Measurements from ENCODE around the gene SGSH. TPM values are rescaled to one million over a fixed set of nuclear protein-coding genes. Genes with fewer than 3 reads are reported as not detected.

SGSH gene
- total RNA-seq, 1 donor from 2014 or later: 57.8 TPM

DNA sequence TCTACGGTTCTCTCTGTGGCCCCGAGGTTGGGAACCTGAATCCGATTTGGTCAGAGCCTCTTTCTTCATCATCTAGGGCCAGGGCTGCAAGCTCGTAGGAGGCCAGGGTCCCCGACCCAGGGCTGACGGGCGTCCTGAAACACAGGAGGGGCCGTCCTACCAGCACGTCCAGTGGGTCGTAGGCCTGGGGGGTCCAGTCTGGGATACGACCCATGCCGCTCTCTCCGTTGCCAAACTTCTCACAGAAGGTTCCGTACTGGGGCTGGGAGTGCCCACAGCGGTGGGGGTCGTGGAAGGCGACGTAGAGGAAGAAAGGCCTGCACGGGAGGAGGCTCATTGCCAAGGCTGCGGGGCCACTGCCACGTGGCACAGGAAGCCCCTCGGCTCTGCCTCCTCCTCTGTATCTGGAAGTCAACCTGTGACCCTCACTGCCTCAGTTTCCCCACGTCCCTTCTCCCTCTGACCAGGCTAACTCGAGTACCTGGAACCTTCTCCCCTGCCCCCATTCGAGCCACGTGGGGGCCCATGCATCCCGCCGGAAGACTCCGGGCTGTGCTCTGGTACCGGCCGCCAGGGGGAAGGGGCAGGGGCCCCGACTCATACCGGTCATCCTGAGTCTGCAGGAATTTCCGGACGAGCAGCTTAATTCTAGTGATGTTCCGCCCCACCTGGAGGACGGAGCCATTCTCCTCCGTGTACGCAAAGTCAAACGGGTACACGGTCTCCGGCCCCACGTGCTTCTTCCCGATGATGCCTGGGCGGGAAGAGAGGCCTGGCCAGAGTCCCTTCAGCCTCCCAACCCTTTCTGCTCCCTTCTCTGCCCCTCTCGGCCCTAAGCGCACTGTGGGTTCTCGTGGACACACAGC, 5.9 kb downstream of the SGSH start:
- H3K27ac ChIP-seq: no peak overlapping the region
- H3K9me3 ChIP-seq: no peaks in the 10 kb centered on the region
- H3K27me3 ChIP-seq (ENCODE audit: low read depth): no peaks in the 10 kb centered on the region
- ATAC-seq (no peak), DNase-seq (no peak)
- peaks cover 78% of the 10 kb centered on the region for H3K36me3 ChIP-seq
- intact Hi-C loops (cut with DNase I): no loop called here
- TF ChIP-seq, protein P1, sequence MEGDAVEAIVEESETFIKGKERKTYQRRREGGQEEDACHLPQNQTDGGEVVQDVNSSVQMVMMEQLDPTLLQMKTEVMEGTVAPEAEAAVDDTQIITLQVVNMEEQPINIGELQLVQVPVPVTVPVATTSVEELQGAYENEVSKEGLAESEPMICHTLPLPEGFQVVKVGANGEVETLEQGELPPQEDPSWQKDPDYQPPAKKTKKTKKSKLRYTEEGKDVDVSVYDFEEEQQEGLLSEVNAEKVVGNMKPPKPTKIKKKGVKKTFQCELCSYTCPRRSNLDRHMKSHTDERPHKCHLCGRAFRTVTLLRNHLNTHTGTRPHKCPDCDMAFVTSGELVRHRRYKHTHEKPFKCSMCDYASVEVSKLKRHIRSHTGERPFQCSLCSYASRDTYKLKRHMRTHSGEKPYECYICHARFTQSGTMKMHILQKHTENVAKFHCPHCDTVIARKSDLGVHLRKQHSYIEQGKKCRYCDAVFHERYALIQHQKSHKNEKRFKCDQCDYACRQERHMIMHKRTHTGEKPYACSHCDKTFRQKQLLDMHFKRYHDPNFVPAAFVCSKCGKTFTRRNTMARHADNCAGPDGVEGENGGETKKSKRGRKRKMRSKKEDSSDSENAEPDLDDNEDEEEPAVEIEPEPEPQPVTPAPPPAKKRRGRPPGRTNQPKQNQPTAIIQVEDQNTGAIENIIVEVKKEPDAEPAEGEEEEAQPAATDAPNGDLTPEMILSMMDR (IDR thresholded peaks at IDR 0.05): no peak
- H3K4me3 ChIP-seq: no peak overlapping the region
- peaks cover 19% of the 10 kb centered on the region for H3K4me1 ChIP-seq

DNA sequence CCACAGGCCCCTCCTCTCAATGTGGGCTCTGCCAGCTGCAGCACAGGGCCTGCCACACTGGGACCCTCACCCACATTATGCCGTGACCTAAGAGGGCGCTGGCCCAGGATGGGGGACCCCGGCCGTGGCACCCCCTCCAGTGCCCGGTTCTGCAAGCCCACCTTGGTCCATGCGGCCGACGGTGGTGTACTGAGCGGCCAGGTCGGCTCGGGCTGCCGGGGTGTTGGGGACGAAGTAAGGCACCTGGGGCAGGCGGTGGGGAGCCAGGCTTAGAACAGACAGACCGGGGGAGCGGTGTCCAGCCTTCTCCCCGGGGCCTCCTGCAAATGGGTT, 6.5 kb downstream of the SGSH start:
- Histone ChIP-seq H3K4me1 (peaks cover 13% of the 10 kb centered on the region), H3K27ac (no peak overlapping the region), H3K27me3 (ENCODE audit: low read depth) (no peaks in the 10 kb centered on the region), H3K4me3 (no peak overlapping the region), H3K9me3 (no peaks in the 10 kb centered on the region), H3K36me3 (peaks cover 85% of the 10 kb centered on the region)
- TF ChIP-seq, protein P1 (IDR thresholded peaks at IDR 0.05): no peak
- ATAC-seq: no peak
- no peak for DNase-seq
- intact Hi-C loops (cut with DNase I): no loop called here

DNA sequence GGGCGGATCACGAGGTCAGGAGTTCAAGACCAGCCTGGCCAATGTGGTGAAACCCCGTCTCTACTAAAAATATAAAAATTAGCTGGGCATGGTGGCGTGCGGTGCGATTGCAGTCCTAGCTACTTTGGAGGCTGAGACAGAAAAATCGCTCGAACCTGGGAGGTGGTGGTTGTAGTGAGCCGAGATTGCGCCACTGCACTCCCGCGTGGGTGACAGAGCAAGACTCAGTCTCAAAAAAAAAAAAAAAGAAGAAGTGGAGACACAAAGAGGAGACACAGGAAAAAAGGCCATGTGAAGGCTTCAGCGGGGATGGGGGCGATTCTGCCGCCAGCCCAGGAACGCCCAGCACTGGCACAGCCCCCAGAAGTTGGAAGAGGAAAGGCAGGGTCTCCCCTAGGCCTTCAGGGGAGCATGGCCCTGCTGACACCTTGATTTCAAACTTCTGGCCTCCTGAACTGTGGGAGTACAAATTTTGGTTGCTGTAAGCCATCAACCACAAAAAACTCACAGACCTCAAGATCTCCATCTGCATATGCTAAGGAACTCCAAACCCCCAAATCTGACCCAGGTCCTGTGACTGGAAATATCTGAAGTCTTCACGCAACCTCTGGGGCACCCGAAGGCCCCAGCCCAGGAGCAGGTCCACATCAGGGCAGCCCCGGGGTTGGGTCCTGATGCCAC, 7.0 kb downstream of the SGSH start:
- peaks cover 90% of the 10 kb centered on the region for H3K36me3 ChIP-seq
- no peaks in the 10 kb centered on the region for H3K9me3 ChIP-seq
- DNase-seq: peak; percentile 87
- intact Hi-C loops (cut with DNase I): no loop called here
- ATAC-seq: peak; percentile 9 to 43
- no peaks in the 10 kb centered on the region for H3K27me3 ChIP-seq (ENCODE audit: low read depth)
- H3K4me3 ChIP-seq: no peak overlapping the region
- no peak overlapping the region for H3K27ac ChIP-seq
- TF ChIP-seq, protein P1 (IDR thresholded peaks at IDR 0.05): no peak
- H3K4me1 ChIP-seq: peaks cover 8% of the 10 kb centered on the region

DNA sequence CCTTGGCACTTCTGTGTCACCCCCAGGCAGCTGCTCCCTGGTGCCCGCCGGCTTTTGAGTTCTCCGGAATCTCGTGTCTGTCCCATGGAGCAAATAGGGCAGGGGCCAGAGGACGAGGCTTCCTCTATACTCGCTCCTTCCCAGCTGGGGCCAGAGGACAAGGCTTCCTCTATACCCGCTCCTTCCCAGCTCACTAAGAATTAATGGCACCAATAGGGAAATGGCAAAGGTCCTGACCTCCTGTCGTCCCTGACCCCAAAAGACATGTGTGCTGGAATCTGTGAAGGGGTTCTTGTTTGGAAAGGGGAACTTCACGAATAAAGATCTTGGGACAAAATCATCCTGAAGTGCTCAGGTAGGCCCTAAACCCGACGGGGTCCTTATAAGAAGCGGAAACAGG, 7.6 kb downstream of the SGSH start:
- H3K4me3 ChIP-seq: no peak overlapping the region
- no peaks in the 10 kb centered on the region for H3K9me3 ChIP-seq
- DNase-seq: no peak
- no peaks in the 10 kb centered on the region for H3K27me3 ChIP-seq (ENCODE audit: low read depth)
- intact Hi-C loops (cut with DNase I): no loop called here
- ATAC-seq: peak in 1 of 2 donors; percentile 18
- H3K27ac ChIP-seq: no peak overlapping the region
- peaks cover 4% of the 10 kb centered on the region for H3K4me1 ChIP-seq
- peaks cover 92% of the 10 kb centered on the region for H3K36me3 ChIP-seq
- TF ChIP-seq, protein P1 (IDR thresholded peaks at IDR 0.05): no peak

DNA sequence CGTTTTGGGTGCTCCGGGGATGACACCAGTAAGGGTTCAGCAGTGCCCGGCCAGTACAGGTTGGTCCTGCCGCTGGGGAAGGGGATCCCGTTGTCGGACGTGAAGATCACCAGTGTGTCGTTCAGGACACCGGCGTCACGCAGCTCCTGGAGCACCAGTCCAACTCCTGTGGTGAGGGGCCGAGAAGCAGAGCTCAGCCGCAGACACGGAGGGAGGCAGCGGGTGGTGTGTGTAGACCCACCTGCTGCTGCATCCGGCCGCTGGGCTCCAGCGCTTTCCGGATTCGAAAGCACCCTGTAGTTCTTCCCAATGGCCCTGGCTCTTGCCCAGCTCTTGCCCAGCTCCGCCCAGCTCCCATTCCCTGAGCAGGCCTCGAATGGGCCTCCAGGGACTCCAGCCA, 8.0 kb downstream of the SGSH start:
- TF ChIP-seq, protein P1 (IDR thresholded peaks at IDR 0.05): no peak
- Histone ChIP-seq H3K27me3 (ENCODE audit: low read depth) (no peaks in the 10 kb centered on the region), H3K27ac (no peak overlapping the region), H3K36me3 (peaks cover 90% of the 10 kb centered on the region), H3K9me3 (no peaks in the 10 kb centered on the region), H3K4me1 (peaks cover 4% of the 10 kb centered on the region), H3K4me3 (no peak overlapping the region)
- no peak for DNase-seq
- no peak for ATAC-seq
- intact Hi-C loops (cut with DNase I): no loop called here

Measured in lower lobe of right lung (tissue), 2 donors.